GM12878 (cell line): ENCODE data around the gene CATSPER4. TPM values are rescaled to one million over a fixed set of nuclear protein-coding genes. Genes with fewer than 3 reads are reported as not detected.

ENCODE experiments used
- ATAC-seq: fragments of 200-7000 bp; cut with Tn5 transposase; 3 replicates; pipeline ENCODE4 v1.9.1; 2020; ENCODE audit warnings: mild to moderate bottlenecking, moderate library complexity
- BruUV-seq: library from RNA; stranded (reverse); fragments of 400-500 nt; replicated peaks from 2 replicates; lab custom pipeline; 2021; lab: Mats Ljungman, UMichigan
- CTCF ChIA-PET: fragments of 300-600 bp; sonication (Branson Sonifier 250); formaldehyde crosslinking; extraction: SDS; loops from one replicate; lab custom pipeline; 2021; ENCODE audit warnings: inconsistent platforms; lab: Yijun Ruan, JAX
- POLR2A ChIA-PET: fragments of 350-600 bp; formaldehyde crosslinking; extraction: SDS; loops from one replicate; lab custom pipeline; 2021; ENCODE audit warnings: inconsistent platforms; lab: Charles Lee
- RAD21 ChIA-PET: fragments of 300-600 bp; sonication (Branson Sonifier 250); formaldehyde crosslinking; loops from one replicate; lab custom pipeline; 2023; ENCODE audit warnings: antibody characterized with exemption; ENCODE audit not compliant: unreplicated experiment; lab: Charles Lee
- SMC1A ChIA-PET: fragments of 300-600 bp; sonication (Branson Sonifier 250); formaldehyde crosslinking; loops from one replicate; lab custom pipeline; 2023; ENCODE audit not compliant: unreplicated experiment, uncharacterized antibody; lab: Charles Lee
- DNase-seq: peaks from one replicate; pipeline ENCODE4 v3.0.0-alpha.2; 2011; ENCODE audit warnings: low read depth, low spot score
- FAIRE-seq: peaks from 3 replicates; lab custom pipeline; 2011; peaks lifted over from hg19 to GRCh38; lab: Jason Lieb, UNC
- H2AFZ ChIP-seq: 2 replicates; pipeline ENCODE4 v1.6.0; 2011; ENCODE audit warnings: low read depth, low read length, control low read depth; ENCODE audit not compliant: control insufficient read depth
- H3K27ac ChIP-seq: 2 replicates; pipeline ENCODE4 v1.5.1; 2011; ENCODE audit warnings: control low read depth; ENCODE audit not compliant: control insufficient read depth, insufficient read depth
- H3K27me3 ChIP-seq, 2 experiments: replicated peaks in 1 of 2; 2 replicates each; pipeline versions ENCODE4 v1.6.0 to v1.6.1; 2011; ENCODE audit warnings: low read length in 1 of 2; ENCODE audit not compliant: control insufficient read depth in 2 of 2, insufficient read depth in 2 of 2
- H3K36me3 ChIP-seq, 2 experiments: 2 replicates each; pipeline ENCODE4 v1.5.1; 2011; ENCODE audit warnings: low read length in 1 of 2; ENCODE audit not compliant: control insufficient read depth in 2 of 2, insufficient read depth in 2 of 2
- H3K4me1 ChIP-seq: 2 replicates; pipeline ENCODE4 v1.6.1; 2011; ENCODE audit warnings: mild to moderate bottlenecking, low read length, moderate library complexity, mixed read lengths; ENCODE audit not compliant: control insufficient read depth, insufficient read depth
- H3K4me2 ChIP-seq: 2 replicates; pipeline ENCODE4 v1.6.0; 2011; ENCODE audit warnings: control low read depth; ENCODE audit not compliant: control insufficient read depth, insufficient read depth
- H3K4me3 ChIP-seq: fragments of 200-600 bp; sonication (generic); 2 replicates; pipeline ENCODE4 v1.5.1; 2016
- H3K79me2 ChIP-seq: 2 replicates; pipeline ENCODE4 v1.6.0; 2011; ENCODE audit warnings: low read length; ENCODE audit not compliant: control insufficient read depth, insufficient read depth
- H3K9ac ChIP-seq: 2 replicates; pipeline ENCODE4 v1.8.0; 2011; ENCODE audit warnings: low read length, control low read depth, mixed read lengths; ENCODE audit not compliant: control insufficient read depth, insufficient read depth
- H3K9me3 ChIP-seq: replicated peaks from 3 replicates; pipeline ENCODE4 v1.5.1; 2011; ENCODE audit warnings: mild to moderate bottlenecking, low read length; ENCODE audit not compliant: control insufficient read depth, insufficient read depth
- H4K20me1 ChIP-seq: 2 replicates; pipeline ENCODE4 v1.6.0; 2011; ENCODE audit not compliant: control insufficient read depth, insufficient read depth
- ATF7 ChIP-seq: fragments of 450-650 bp; IDR thresholded peaks from 2 replicates; pipeline ENCODE4 v1.6.1; 2016; ENCODE audit warnings: low read depth, mild to moderate bottlenecking
- BACH1 ChIP-seq: fragments of 450-650 bp; IDR thresholded peaks from 2 replicates; pipeline ENCODE4 v1.6.1; 2017; ENCODE audit warnings: mild to moderate bottlenecking, borderline replicate concordance
- BMI1 ChIP-seq: fragments of 450-650 bp; IDR thresholded peaks from 2 replicates; pipeline ENCODE4 v1.6.1; 2016; ENCODE audit warnings: mild to moderate bottlenecking, moderate library complexity, borderline replicate concordance
- ELK1 ChIP-seq: IDR thresholded peaks from 2 replicates; pipeline ENCODE4 v1.6.1; 2012; ENCODE audit warnings: low read depth, low read length, improper control_type of control experiment
- HDAC6 ChIP-seq: fragments of 200-600 bp; sonication (generic); IDR thresholded peaks from one replicate; pipeline ENCODE4 v1.8.0; 2017; ENCODE audit warnings: antibody characterized with exemption; ENCODE audit not compliant: unreplicated experiment
- JUND ChIP-seq: IDR thresholded peaks from 2 replicates; pipeline ENCODE4 v1.6.1; 2012; ENCODE audit warnings: low read depth, mild to moderate bottlenecking, low read length, improper control_type of control experiment, moderate library complexity
- MEF2A ChIP-seq: IDR thresholded peaks from 2 replicates; pipeline ENCODE4 v1.6.1; 2011; ENCODE audit warnings: low read depth, mild to moderate bottlenecking, low read length, moderate library complexity; ENCODE audit not compliant: insufficient read depth
- MEF2B ChIP-seq: fragments of 450-650 bp; IDR thresholded peaks from 2 replicates; pipeline ENCODE4 v1.6.1; 2018; ENCODE audit warnings: mild to moderate bottlenecking, moderate library complexity; ENCODE audit not compliant: partially characterized antibody, poor library complexity, severe bottlenecking
- NFXL1 ChIP-seq: fragments of 450-650 bp; IDR thresholded peaks from 2 replicates; pipeline ENCODE4 v1.6.1; 2017; ENCODE audit warnings: antibody characterized with exemption, mild to moderate bottlenecking, borderline replicate concordance
- NR2C2 ChIP-seq: IDR thresholded peaks from 2 replicates; pipeline ENCODE4 v1.6.1; 2011; ENCODE audit warnings: borderline replicate concordance, low read depth; ENCODE audit not compliant: control insufficient read depth, insufficient read length
- POLR2AphosphoS5 ChIP-seq: IDR thresholded peaks from 2 replicates; pipeline ENCODE4 v1.6.1; 2011; ENCODE audit warnings: mild to moderate bottlenecking, low read length, inconsistent platforms
- POU2F2 ChIP-seq: IDR thresholded peaks from 3 replicates; pipeline ENCODE4 v1.6.1; 2011; ENCODE audit warnings: low read depth, mild to moderate bottlenecking, low read length, borderline replicate concordance
- SKIL ChIP-seq: fragments of 450-650 bp; IDR thresholded peaks from 2 replicates; pipeline ENCODE4 v1.6.1; 2017; ENCODE audit warnings: mild to moderate bottlenecking, low read depth, inconsistent platforms; ENCODE audit not compliant: poor library complexity, severe bottlenecking
- SRF ChIP-seq, 2 experiments: IDR thresholded peaks; 2 replicates each; pipeline ENCODE4 v1.6.1; 2011; ENCODE audit warnings: low read depth in 2 of 2, low read length in 2 of 2, mild to moderate bottlenecking in 1 of 2, moderate library complexity in 1 of 2
- STAT1 ChIP-seq: fragments of 450-650 bp; conservative IDR thresholded peaks from 2 replicates; pipeline ENCODE4 v1.6.1; 2014; ENCODE audit warnings: antibody characterized with exemption, mild to moderate bottlenecking
- TCF7 ChIP-seq: IDR thresholded peaks from 2 replicates; pipeline ENCODE4 v1.6.1; 2014; ENCODE audit warnings: antibody characterized with exemption, borderline replicate concordance
- ZNF24 ChIP-seq: fragments of 450-650 bp; IDR thresholded peaks from 2 replicates; pipeline ENCODE4 v1.6.1; 2017; ENCODE audit warnings: antibody characterized with exemption, mild to moderate bottlenecking
- whole genome bisulfite sequencing: methylation state at CpG from one replicate; pipeline ENCODE4 v1.1.6; 2016; ENCODE audit warnings: low lambda C conversion rate; ENCODE audit not compliant: insufficient replicate concordance, insufficient coverage; ENCODE audit errors: missing lambda C conversion rate; 5-methylcytosine and 5-hydroxymethylcytosine counted together
- in situ Hi-C: fragments of 300-500 bp; cut with MboI; formaldehyde crosslinking; loops from 9 replicates; pipeline ENCODE4 v1.14.3; 2018; ENCODE audit warnings: mixed read lengths
- intact Hi-C: fragments of 100-400 bp; cut with micrococcal nuclease; formaldehyde crosslinking; loops from one replicate; pipeline ENCODE4 v1.14.2; 2022; ENCODE audit not compliant: unreplicated experiment
- polyA plus RNA-seq, 11 experiments: library from polyadenylated mRNA; depleted of rRNA in 4 of 11; unstranded in 6 of 11; stranded (reverse) in 5 of 11; fragments of >200 nt; fragmentation: Nextera tagmentation in 4 of 11; fragmentation: Illumina TruSeq in 1 of 11; extraction: Ambion mirVana in 4 of 11; extraction: Trizol in 1 of 11; gene quantifications; 1 replicate in 1 of 11; 2 replicates in 10 of 11; pipeline versions ENCODE4 v1.2.1 to v1.2.3, GENCODE V29; 2011 to 2016; ENCODE audit warnings: inconsistent platforms in 2 of 11, missing spikeins in 2 of 11, low read depth in 1 of 11
- total RNA-seq, 4 experiments: library from RNA; depleted of rRNA in 3 of 4; stranded (reverse); fragments of >200 nt in 3 of 4; fragmentation: Illumina TruSeq in 1 of 4; extraction: Trizol in 1 of 4; gene quantifications; 2 replicates each; pipeline versions ENCODE4 v1.2.1 to v1.2.3, GENCODE V29; 2013 to 2021
- TF ChIP-seq, protein P1 (sequence below): fragments of 450-650 bp; IDR thresholded peaks from 2 replicates; pipeline ENCODE4 v1.6.1; 2018; ENCODE audit warnings: borderline replicate concordance, mild to moderate bottlenecking; ENCODE audit not compliant: partially characterized antibody

CATSPER4 gene
- total and polyA plus RNA-seq, 10 of the 15 experiments (the other 5 are each of a cell fraction or from before 2014, with no cell fraction given), result 0.13 TPM; not detected in 9

DNA sequence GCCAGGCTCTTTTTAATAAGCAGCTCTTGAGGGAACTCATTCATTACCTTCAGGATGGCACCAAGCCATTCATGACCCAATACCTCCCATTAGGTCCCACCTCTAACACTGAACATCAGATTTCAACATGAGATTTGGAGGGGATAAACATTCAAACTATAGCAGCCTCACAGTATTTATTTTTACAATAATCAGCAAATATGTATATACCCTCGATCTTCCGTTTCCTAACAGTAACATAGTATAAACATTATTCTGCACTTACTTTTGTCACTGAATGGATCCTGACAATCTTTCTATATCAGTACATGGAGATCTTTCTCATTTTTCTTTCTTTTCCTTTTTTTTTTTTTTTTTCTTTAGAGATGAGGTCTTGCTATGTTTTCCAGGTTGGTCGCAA lies 5.4 kb downstream of the CATSPER4 start:
- in situ Hi-C loops (no loop called here), intact Hi-C loops (no loop called here)
- H3K4me3 ChIP-seq, result no peak overlapping the region
- H3K9ac ChIP-seq, result no peak overlapping the region
- CTCF ChIA-PET, result interaction anchor here (1.0 kb wide), 1 partner anchor 222 kb away, joined by 3 read pairs; no protein-coding TSS in a partner anchor
- H3K4me2 ChIP-seq, result no peak overlapping the region
- no TSS peak for BruUV-seq
- no peak overlapping the region for H3K27ac ChIP-seq
- no peaks in the 10 kb centered on the region for H3K4me1 ChIP-seq
- FAIRE-seq, result no peak
- no peak for DNase-seq
- no peaks in the 10 kb centered on the region for H4K20me1 ChIP-seq
- no peaks in the 10 kb centered on the region for H3K79me2 ChIP-seq
- RAD21 ChIA-PET, result no interaction called here
- no peaks in the 10 kb centered on the region for H3K27me3 ChIP-seq
- SMC1A ChIA-PET, result no interaction called here
- POLR2A ChIA-PET, result no interaction called here
- WGBS, result 43% methylated on average over 2 of the region's 3 CpGs
- H3K9me3 ChIP-seq, result no peaks in the 10 kb centered on the region
- ATAC-seq, result no peak
- H3K36me3 ChIP-seq, result no peaks in the 10 kb centered on the region
- no peak overlapping the region for H2AFZ ChIP-seq
- TF ChIP-seq HDAC6 (no peak), NR2C2 (no peak), BMI1 (no peak), JUND (no peak), TCF7 (no peak), ATF7 (no peak), MEF2A (no peak), ZNF24 (no peak), NFXL1 (no peak), ELK1 (no peak), BACH1 (no peak), POLR2AphosphoS5 (no peak), STAT1 (no peak), MEF2B (no peak), SKIL (no peak), POU2F2 (no peak), SRF (IDR thresholded peaks at IDR 0.05; ENCODE audit: low read depth in 2 of 2, low read length in 2 of 2) (no peak)
- TF ChIP-seq, protein P1, sequence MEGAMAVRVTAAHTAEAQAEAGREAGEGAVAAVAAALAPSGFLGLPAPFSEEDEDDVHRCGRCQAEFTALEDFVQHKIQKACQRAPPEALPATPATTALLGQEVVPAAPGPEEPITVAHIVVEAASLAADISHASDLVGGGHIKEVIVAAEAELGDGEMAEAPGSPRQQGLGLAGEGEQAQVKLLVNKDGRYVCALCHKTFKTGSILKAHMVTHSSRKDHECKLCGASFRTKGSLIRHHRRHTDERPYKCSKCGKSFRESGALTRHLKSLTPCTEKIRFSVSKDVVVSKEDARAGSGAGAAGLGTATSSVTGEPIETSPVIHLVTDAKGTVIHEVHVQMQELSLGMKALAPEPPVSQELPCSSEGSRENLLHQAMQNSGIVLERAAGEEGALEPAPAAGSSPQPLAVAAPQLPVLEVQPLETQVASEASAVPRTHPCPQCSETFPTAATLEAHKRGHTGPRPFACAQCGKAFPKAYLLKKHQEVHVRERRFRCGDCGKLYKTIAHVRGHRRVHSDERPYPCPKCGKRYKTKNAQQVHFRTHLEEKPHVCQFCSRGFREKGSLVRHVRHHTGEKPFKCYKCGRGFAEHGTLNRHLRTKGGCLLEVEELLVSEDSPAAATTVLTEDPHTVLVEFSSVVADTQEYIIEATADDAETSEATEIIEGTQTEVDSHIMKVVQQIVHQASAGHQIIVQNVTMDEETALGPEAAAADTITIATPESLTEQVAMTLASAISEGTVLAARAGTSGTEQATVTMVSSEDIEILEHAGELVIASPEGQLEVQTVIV, result no peak
